B cell (primary cell): Measurements from ENCODE around the gene KMT2A. TPM values are rescaled to one million over a fixed set of nuclear protein-coding genes. Genes with fewer than 3 reads are reported as not detected.

Experiments used
- ATAC-seq: fragments of 200-7000 bp; cut with Tn5 transposase; one replicate; pipeline ENCODE4 v1.10.0; 2021; ENCODE audit warnings: low read depth, mild to moderate bottlenecking, moderate number of reproducible peaks, moderate library complexity
- CTCF ChIA-PET: fragments of 350-600 bp; sonication (Branson Sonifier 250); formaldehyde crosslinking; loops from one replicate; lab custom pipeline; 2021; ENCODE audit warnings: antibody characterized with exemption, inconsistent platforms; lab: Charles Lee
- POLR2A ChIA-PET: fragments of 350-600 bp; sonication (Branson Sonifier 250); formaldehyde crosslinking; loops from one replicate; lab custom pipeline; 2021; ENCODE audit warnings: antibody characterized with exemption; lab: Charles Lee
- DNase-seq: peaks from one replicate; pipeline ENCODE4 v3.0.0; 2013
- H2AFZ ChIP-seq: 2 replicates; pipeline ENCODE4 v1.6.1; 2012; ENCODE audit warnings: mild to moderate bottlenecking, low read depth, low read length; ENCODE audit not compliant: insufficient read depth, poor library complexity, severe bottlenecking
- H3K27ac ChIP-seq, 2 donors: 1 replicate in 1 of 2; 2 replicates in 1 of 2; pipeline ENCODE4 v1.5.1; 2012 to 2013; ENCODE audit warnings: low read length in 2 of 2, mild to moderate bottlenecking in 2 of 2, moderate library complexity in 1 of 2
- H3K27me3 ChIP-seq, 4 experiments: fragments of 200-600 bp in 1 of 4; sonication (generic) in 1 of 4; replicated peaks in 1 of 4; 1 replicate in 2 of 4; 2 replicates in 2 of 4; pipeline versions ENCODE4 v1.6.1 to v1.7.0; 2013 to 2016; ENCODE audit warnings: low read length in 3 of 4, mild to moderate bottlenecking in 2 of 4, mixed read lengths in 1 of 4, moderate library complexity in 1 of 4; ENCODE audit not compliant: insufficient read depth in 4 of 4, control insufficient read depth in 3 of 4; ENCODE audit errors: control extremely low read depth in 1 of 4
- H3K36me3 ChIP-seq, 2 experiments: replicated peaks in 1 of 2; 1 replicate in 1 of 2; 2 replicates in 1 of 2; pipeline versions ENCODE4 v1.6.1 to v1.7.1; 2013; ENCODE audit warnings: low read length in 1 of 2; ENCODE audit not compliant: insufficient read depth in 2 of 2, control insufficient read depth in 1 of 2; ENCODE audit errors: control extremely low read depth in 1 of 2, extremely low read depth in 1 of 2
- H3K4me1 ChIP-seq, 2 donors: fragments of 200-600 bp in 1 of 2; sonication (generic) in 1 of 2; 1 replicate in 1 of 2; 2 replicates in 1 of 2; pipeline versions ENCODE4 v1.5.1 to v1.6.1; 2013 to 2017; ENCODE audit warnings: low read length in 2 of 2; ENCODE audit not compliant: control insufficient read depth in 2 of 2, insufficient read depth in 2 of 2
- H3K4me2 ChIP-seq: replicated peaks from 2 replicates; pipeline ENCODE3; 2012; ENCODE audit warnings: mild to moderate bottlenecking, low read depth, low read length; ENCODE audit not compliant: poor library complexity, severe bottlenecking
- H3K4me3 ChIP-seq, 5 experiments: fragments of 200-600 bp in 1 of 5; sonication (generic) in 1 of 5; 1 replicate in 3 of 5; 2 replicates in 2 of 5; pipeline versions ENCODE4 v1.5.1 to v1.7.0; 2011 to 2016; ENCODE audit warnings: low read length in 4 of 5, mild to moderate bottlenecking in 4 of 5, low read depth in 2 of 5, control low read depth in 1 of 5, moderate library complexity in 1 of 5; ENCODE audit not compliant: insufficient read depth in 1 of 5; ENCODE audit errors: control extremely low read depth in 1 of 5, extremely low read depth in 1 of 5
- H3K79me2 ChIP-seq: fragments of 200-600 bp; sonication (generic); one replicate; pipeline ENCODE4 v1.6.0; 2016; ENCODE audit warnings: low read length; ENCODE audit not compliant: control insufficient read depth, insufficient read depth
- H3K9ac ChIP-seq: fragments of 200-600 bp; sonication (generic); 2 replicates; pipeline ENCODE4 v1.6.1; 2017; ENCODE audit warnings: mild to moderate bottlenecking, low read length, moderate library complexity
- H3K9me3 ChIP-seq, 3 donors: one replicate each; pipeline versions ENCODE4 v1.6.1 to v1.7.1; 2013; ENCODE audit warnings: low read length in 2 of 3; ENCODE audit not compliant: control insufficient read depth in 2 of 3, insufficient read depth in 1 of 3; ENCODE audit errors: control extremely low read depth in 1 of 3
- H4K20me1 ChIP-seq: 2 replicates; pipeline ENCODE4 v1.6.0; 2012; ENCODE audit warnings: mild to moderate bottlenecking, low read length; ENCODE audit not compliant: insufficient read depth, control insufficient read depth, poor library complexity, severe bottlenecking
- H3K27ac Mint-ChIP-seq: one replicate; pipeline ENCODE4 v1.8.0; 2021; ENCODE audit warnings: mixed read lengths
- H3K27me3 Mint-ChIP-seq: one replicate; pipeline ENCODE4 v1.8.0; 2021; ENCODE audit warnings: mixed read lengths
- H3K4me1 Mint-ChIP-seq: one replicate; pipeline ENCODE4 v1.8.0; 2021; ENCODE audit warnings: mixed read lengths
- H3K4me3 Mint-ChIP-seq: one replicate; pipeline ENCODE4 v1.8.0; 2021; ENCODE audit warnings: mixed read lengths
- H3K9me3 Mint-ChIP-seq: one replicate; pipeline ENCODE4 v1.8.0; 2022; ENCODE audit warnings: mixed read lengths; ENCODE audit not compliant: insufficient read depth
- CTCF ChIP-seq: fragments of 200-600 bp; IDR thresholded peaks from one replicate; pipeline ENCODE4 v1.8.0; 2022; ENCODE audit warnings: antibody characterized with exemption, mild to moderate bottlenecking
- EZH2 ChIP-seq: IDR thresholded peaks from 2 replicates; pipeline ENCODE4 v1.6.1; 2012; ENCODE audit warnings: borderline replicate concordance, low read depth, mild to moderate bottlenecking, moderate library complexity, low read length; ENCODE audit not compliant: insufficient read depth, poor library complexity, severe bottlenecking
- WGBS: methylation state at CpG from one replicate; pipeline ENCODE4 v1.1.5; 2013; ENCODE audit warnings: missing lambda C conversion rate; ENCODE audit not compliant: insufficient coverage; 5-methylcytosine and 5-hydroxymethylcytosine counted together
- intact Hi-C: fragments of 100-400 bp; cut with micrococcal nuclease; formaldehyde crosslinking; loops from one replicate; pipeline ENCODE4 v1.10.0; 2022
- polyA plus RNA-seq: library from polyadenylated mRNA; depleted of rRNA; stranded (reverse); fragments of >200 nt; gene quantifications from 2 replicates; pipeline ENCODE4 v1.2.3, GENCODE V29; 2012
- total RNA-seq, 2 donors: library from RNA; stranded (reverse); fragments of 120-200 nt in 1 of 2; gene quantifications; 1 replicate in 1 of 2; 2 replicates in 1 of 2; pipeline versions ENCODE4 v1.2.3 to v1.2.4, GENCODE V29; 2013 to 2022

KMT2A gene
- total and polyA plus RNA-seq, 2 donors (not counting 1 experiment from before 2014, with no cell fraction given) = 32.1 to 175 TPM

- Mint-ChIP-seq H3K27me3 (no peaks in the 10 kb centered on the region), H3K4me3 (no peak overlapping the region), H3K27ac (no peak overlapping the region), H3K4me1 (no peaks in the 10 kb centered on the region), H3K9me3 (no peaks in the 10 kb centered on the region)
- CTCF ChIA-PET = interaction anchor here (0.6 to 1.3 kb wide), 2 partner anchors 10 to 168 kb away, joined by 3 read pairs; no protein-coding TSS in a partner anchor
- H3K36me3 ChIP-seq = peaks cover 6 to 13% of the 10 kb centered on the region in 2 experiments
- H3K4me2 ChIP-seq = no peak overlapping the region
- no peaks in the 10 kb centered on the region for H4K20me1 ChIP-seq
- H3K27ac ChIP-seq = no peak overlapping the region
- no peak for ATAC-seq
- H3K4me1 ChIP-seq = no peaks in the 10 kb centered on the region
- no peak overlapping the region for H3K4me3 ChIP-seq
- no peak overlapping the region for H3K9ac ChIP-seq
- 100% methylated on average over 5 of the region's 8 CpGs for WGBS
- no peak overlapping the region for H2AFZ ChIP-seq
- H3K9me3 ChIP-seq = no peaks in the 10 kb centered on the region
- no peak for TF ChIP-seq CTCF
- no peak for TF ChIP-seq EZH2
- H3K27me3 ChIP-seq = no peaks in the 10 kb centered on the region
- no peaks in the 10 kb centered on the region for H3K79me2 ChIP-seq
- intact Hi-C loops = no loop called here
- DNase-seq = no peak
- POLR2A ChIA-PET = no interaction called here
These were observed 107.8 kb downstream of the KMT2A start for GRCh38 chr11:118544010-118544646.

- ChIA-PET POLR2A (no interaction called here), CTCF (interaction anchor here (1.3 kb wide), 1 partner anchor 9 kb away, joined by 3 read pairs; no protein-coding TSS in a partner anchor)
- no peak overlapping the region for H3K4me3 ChIP-seq
- no peaks in the 10 kb centered on the region for H3K4me1 Mint-ChIP-seq
- no peaks in the 10 kb centered on the region for H3K9me3 ChIP-seq
- intact Hi-C loops = no loop called here
- no peaks in the 10 kb centered on the region for H3K27me3 ChIP-seq
- H3K9ac ChIP-seq = no peak overlapping the region
- H3K4me2 ChIP-seq = no peak overlapping the region
- no peaks in the 10 kb centered on the region for H4K20me1 ChIP-seq
- no peak overlapping the region for H3K4me3 Mint-ChIP-seq
- H3K4me1 ChIP-seq = no peaks in the 10 kb centered on the region
- no peak overlapping the region for H3K27ac ChIP-seq
- H3K79me2 ChIP-seq = no peaks in the 10 kb centered on the region
- ATAC-seq = no peak
- 91% methylated on average over 2 of the region's 3 CpGs for WGBS
- H3K27me3 Mint-ChIP-seq = no peaks in the 10 kb centered on the region
- no peak overlapping the region for H3K27ac Mint-ChIP-seq
- TF ChIP-seq EZH2 = no peak
- no peak overlapping the region for H2AFZ ChIP-seq
- H3K36me3 ChIP-seq = peaks cover 6 to 13% of the 10 kb centered on the region in 2 experiments
- DNase-seq = no peak
- no peaks in the 10 kb centered on the region for H3K9me3 Mint-ChIP-seq
These were observed 108.3 kb downstream of the KMT2A start for GRCh38 chr11:118544647-118545010.
